Uterus (tissue), 4 donors: Measurements from ENCODE around the gene ZNF776. TPM values are rescaled to one million over a fixed set of nuclear protein-coding genes. Genes with fewer than 3 reads are reported as not detected.
"Not testable (repeated sequence)": the region's sequence is repeated elsewhere in the genome, so short reads cannot be mapped to it uniquely, and the experiment has no call there.

Experiments
- DNase-seq, 2 donors: peaks; one replicate each; pipeline ENCODE4 v3.0.0-alpha.2; 2019 to 2020
- H3K27ac ChIP-seq, 2 donors: fragments of 200-600 bp; sonication (generic); 1 replicate in 1 of 2; 2 replicates in 1 of 2; pipeline ENCODE4 v1.5.1; 2016 to 2018
- H3K27me3 ChIP-seq, 2 donors: fragments of 200-600 bp; sonication (generic); one replicate each; pipeline ENCODE4 v1.5.1; 2018 to 2019; ENCODE audit warnings: control low read depth in 1 of 2
- H3K36me3 ChIP-seq, 2 donors: fragments of 200-600 bp; sonication (generic); one replicate each; pipeline ENCODE4 v1.5.1; 2019; ENCODE audit warnings: control low read depth in 1 of 2
- H3K4me1 ChIP-seq, 2 donors: fragments of 200-600 bp; sonication (generic); one replicate each; pipeline ENCODE4 v1.5.1; 2018 to 2019; ENCODE audit warnings: control low read depth in 1 of 2
- H3K4me3 ChIP-seq, 2 donors: fragments of 200-600 bp; sonication (generic); 1 replicate in 1 of 2; 2 replicates in 1 of 2; pipeline ENCODE4 v1.5.1; 2018 to 2019; ENCODE audit warnings: mild to moderate bottlenecking in 1 of 2
- H3K9me3 ChIP-seq, 2 donors: fragments of 200-600 bp; sonication (generic); one replicate each; pipeline ENCODE4 v1.5.1; 2019; ENCODE audit warnings: control low read depth in 1 of 2
- CTCF ChIP-seq, 4 experiments: fragments of 200-600 bp in 2 of 4; fragments of 450-650 bp in 2 of 4; sonication (generic) in 2 of 4; IDR thresholded peaks; one replicate each; pipeline ENCODE4 v1.5.1; 2016 to 2019; ENCODE audit warnings: antibody characterized with exemption in 4 of 4, mild to moderate bottlenecking in 2 of 4, moderate library complexity in 1 of 4
- POLR2A ChIP-seq, 2 donors: fragments of 450-650 bp; IDR thresholded peaks; one replicate each; pipeline ENCODE4 v1.6.1; 2016; ENCODE audit warnings: antibody characterized with exemption in 2 of 2, mild to moderate bottlenecking in 1 of 2, moderate library complexity in 1 of 2
- intact Hi-C: fragments of 100-400 bp; cut with DNase I; formaldehyde crosslinking; loops from one replicate; pipeline ENCODE4 v1.15.1; 2023; ENCODE audit warnings: low total_unique reads
- total RNA-seq, 4 donors: library from RNA; depleted of rRNA in 3 of 4; stranded (reverse); fragments of >200 nt in 3 of 4; gene quantifications; one replicate each; pipeline versions ENCODE4 v1.1.0 to v1.2.4, GENCODE V29; 2014 to 2023
- donor health status: DM: yes; HTN: yes; CAD: no.

Gene ZNF776
- total RNA-seq, 4 donors from 2014 or later, result 0.29 to 34.4 (median 17.9) TPM

- no peaks in the 10 kb centered on the region for H3K4me1 ChIP-seq
Measured at GRCh38 chr19:57788114-57788692, 41.6 kb downstream of the ZNF776 start.

DNA sequence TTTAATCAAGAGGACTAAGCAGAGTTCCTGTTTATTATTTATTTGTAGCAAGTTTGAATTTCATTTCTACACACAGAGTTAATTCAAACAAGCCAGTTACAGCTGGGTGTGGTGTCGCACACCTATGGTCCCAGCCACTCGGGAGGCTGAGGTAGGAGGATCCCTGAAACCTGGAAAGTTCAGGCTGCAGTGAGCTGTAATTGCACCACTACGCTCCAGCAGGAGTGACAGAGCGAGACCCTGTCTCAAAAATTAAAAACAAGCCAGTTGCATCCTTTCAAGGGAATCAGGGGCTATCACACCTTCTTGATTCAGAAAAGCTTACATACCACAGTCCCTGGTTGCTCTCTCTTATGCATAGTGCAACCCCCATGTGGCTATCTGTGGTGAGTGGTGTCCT, 42.7 kb downstream of the ZNF776 start:
- Histone ChIP-seq H3K27me3 (no peaks in the 10 kb centered on the region), H3K4me1 (no peaks in the 10 kb centered on the region), H3K36me3 (no peaks in the 10 kb centered on the region), H3K9me3 (peaks cover 0 to 79% of the 10 kb centered on the region in 2 donors), H3K4me3 (no peak overlapping the region), H3K27ac (no peak overlapping the region)
- intact Hi-C loops, result no loop called here
- TF ChIP-seq POLR2A (IDR thresholded peaks at IDR 0.05) (no peak), CTCF (IDR thresholded peaks at IDR 0.05) (no peak)
- DNase-seq, result no peak

More at GRCh38 chr19:57788114-57788692, 41.6 kb downstream of the ZNF776 start:
- Histone ChIP-seq H3K27me3 (no peaks in the 10 kb centered on the region), H3K9me3 (peaks cover 0 to 83% of the 10 kb centered on the region in 2 donors), H3K4me3 (no peak overlapping the region), H3K36me3 (no peaks in the 10 kb centered on the region), H3K27ac (no peak overlapping the region)
- intact Hi-C loops, result no loop called here
- no peak for TF ChIP-seq POLR2A (IDR thresholded peaks at IDR 0.05)
- TF ChIP-seq CTCF (IDR thresholded peaks at IDR 0.05), result no peak
- no peak for DNase-seq

- H3K27me3 ChIP-seq, H3K27ac ChIP-seq, H3K4me1 ChIP-seq, H3K36me3 ChIP-seq, DNase-seq, H3K4me3 ChIP-seq, intact Hi-C loops: not testable (repeated sequence)
- peaks cover 0 to 21% of the 10 kb centered on the region in 2 donors for H3K9me3 ChIP-seq
Measured at GRCh38 chr19:57796580-57796979, 50.0 kb downstream of the ZNF776 start.

GRCh38 chr19:57800696-57801095, 54.1 kb downstream of the ZNF776 start:
- intact Hi-C loops, result no loop called here
- Histone ChIP-seq H3K9me3 (no peaks in the 10 kb centered on the region), H3K27me3 (no peaks in the 10 kb centered on the region), H3K4me3 (no peak overlapping the region), H3K36me3 (no peaks in the 10 kb centered on the region), H3K4me1 (no peaks in the 10 kb centered on the region), H3K27ac (no peak overlapping the region)
- TF ChIP-seq CTCF (IDR thresholded peaks at IDR 0.05), result no peak
- no peak for TF ChIP-seq POLR2A (IDR thresholded peaks at IDR 0.05)
- DNase-seq, result no peak

DNA sequence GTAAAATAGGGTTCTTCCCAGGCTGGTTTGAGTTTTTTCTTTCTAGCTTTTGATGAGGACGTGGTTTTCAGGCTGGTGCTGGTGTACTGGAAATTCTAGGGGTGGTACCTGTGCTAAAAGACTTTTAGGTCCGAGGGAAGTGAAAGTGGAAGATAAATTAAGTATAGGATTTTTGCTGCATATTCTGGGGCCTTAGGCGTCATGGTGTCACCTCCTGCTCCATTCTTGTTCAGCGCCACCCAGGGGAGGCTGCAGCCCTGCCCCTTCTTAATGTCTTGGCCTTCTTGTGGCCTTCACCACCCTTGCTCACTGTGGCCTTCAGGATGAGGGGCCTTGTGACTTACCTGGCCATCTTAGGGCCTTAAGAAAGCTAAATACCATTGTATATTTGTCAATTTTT, 55.7 kb downstream of the ZNF776 start:
- H3K36me3 ChIP-seq, result no peaks in the 10 kb centered on the region
- no peak for DNase-seq
- TF ChIP-seq CTCF (IDR thresholded peaks at IDR 0.05) (no peak), POLR2A (IDR thresholded peaks at IDR 0.05) (no peak)
- H3K9me3 ChIP-seq, result no peaks in the 10 kb centered on the region
- H3K27me3 ChIP-seq, result no peaks in the 10 kb centered on the region
- H3K4me3 ChIP-seq, result no peak overlapping the region
- no peaks in the 10 kb centered on the region for H3K4me1 ChIP-seq
- intact Hi-C loops, result no loop called here
- H3K27ac ChIP-seq, result no peak overlapping the region

DNA sequence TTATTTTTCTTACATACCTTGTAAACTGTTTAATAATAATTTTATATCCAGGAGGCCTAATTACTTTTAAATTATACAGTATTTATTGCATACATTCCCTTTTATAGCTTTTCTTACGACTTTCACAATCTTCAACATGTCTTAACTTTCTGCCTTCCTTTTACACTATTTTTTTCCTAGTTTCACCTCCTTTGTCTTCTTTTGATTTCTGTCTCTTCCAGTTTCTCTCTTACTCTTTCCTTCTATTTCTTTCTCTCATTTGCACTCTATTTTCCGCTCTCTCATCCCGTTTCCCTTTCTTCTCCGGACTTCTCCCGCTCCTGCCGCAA, 56.6 kb downstream of the ZNF776 start:
- no peak for DNase-seq
- TF ChIP-seq CTCF (IDR thresholded peaks at IDR 0.05) (no peak), POLR2A (IDR thresholded peaks at IDR 0.05) (no peak)
- H3K4me1 ChIP-seq, result no peaks in the 10 kb centered on the region
- H3K4me3 ChIP-seq, result peak overlapping the region; percentile 41 to 49
- no peaks in the 10 kb centered on the region for H3K36me3 ChIP-seq
- no peaks in the 10 kb centered on the region for H3K27me3 ChIP-seq
- intact Hi-C loops, result no loop called here
- H3K27ac ChIP-seq, result peak overlapping the region; percentile 86
- no peaks in the 10 kb centered on the region for H3K9me3 ChIP-seq
